ENCODE results near the gene RAD23A. TPM values are rescaled to one million over a fixed set of nuclear protein-coding genes. Genes with fewer than 3 reads are reported as not detected.
"Not testable (repeated sequence)": the region's sequence is repeated elsewhere in the genome, so short reads cannot be mapped to it uniquely, and the experiment has no call there.

RAD23A gene
- total RNA-seq, 1 donor from 2014 or later: 71.6 TPM

GRCh38 chr19:12913011-12913561 is 32.6 kb upstream of the RAD23A start:
- peaks cover 2% of the 10 kb centered on the region for H3K27me3 Mint-ChIP-seq (ENCODE audit: low read depth)
- DNase-seq (ENCODE audit: low spot score): no peak
- TF ChIP-seq, protein P1, sequence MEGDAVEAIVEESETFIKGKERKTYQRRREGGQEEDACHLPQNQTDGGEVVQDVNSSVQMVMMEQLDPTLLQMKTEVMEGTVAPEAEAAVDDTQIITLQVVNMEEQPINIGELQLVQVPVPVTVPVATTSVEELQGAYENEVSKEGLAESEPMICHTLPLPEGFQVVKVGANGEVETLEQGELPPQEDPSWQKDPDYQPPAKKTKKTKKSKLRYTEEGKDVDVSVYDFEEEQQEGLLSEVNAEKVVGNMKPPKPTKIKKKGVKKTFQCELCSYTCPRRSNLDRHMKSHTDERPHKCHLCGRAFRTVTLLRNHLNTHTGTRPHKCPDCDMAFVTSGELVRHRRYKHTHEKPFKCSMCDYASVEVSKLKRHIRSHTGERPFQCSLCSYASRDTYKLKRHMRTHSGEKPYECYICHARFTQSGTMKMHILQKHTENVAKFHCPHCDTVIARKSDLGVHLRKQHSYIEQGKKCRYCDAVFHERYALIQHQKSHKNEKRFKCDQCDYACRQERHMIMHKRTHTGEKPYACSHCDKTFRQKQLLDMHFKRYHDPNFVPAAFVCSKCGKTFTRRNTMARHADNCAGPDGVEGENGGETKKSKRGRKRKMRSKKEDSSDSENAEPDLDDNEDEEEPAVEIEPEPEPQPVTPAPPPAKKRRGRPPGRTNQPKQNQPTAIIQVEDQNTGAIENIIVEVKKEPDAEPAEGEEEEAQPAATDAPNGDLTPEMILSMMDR (IDR thresholded peaks at IDR 0.05): no peak
- H3K27ac Mint-ChIP-seq (ENCODE audit: unreplicated experiment): no peak overlapping the region
- no peak overlapping the region for H3K4me3 Mint-ChIP-seq (ENCODE audit: unreplicated experiment)
- no peaks in the 10 kb centered on the region for H3K9me3 Mint-ChIP-seq (ENCODE audit: low read depth)
- H3K36me3 Mint-ChIP-seq (ENCODE audit: low read depth): no peaks in the 10 kb centered on the region
- H3K4me1 Mint-ChIP-seq (ENCODE audit: low read depth): peaks cover 6% of the 10 kb centered on the region

DNA sequence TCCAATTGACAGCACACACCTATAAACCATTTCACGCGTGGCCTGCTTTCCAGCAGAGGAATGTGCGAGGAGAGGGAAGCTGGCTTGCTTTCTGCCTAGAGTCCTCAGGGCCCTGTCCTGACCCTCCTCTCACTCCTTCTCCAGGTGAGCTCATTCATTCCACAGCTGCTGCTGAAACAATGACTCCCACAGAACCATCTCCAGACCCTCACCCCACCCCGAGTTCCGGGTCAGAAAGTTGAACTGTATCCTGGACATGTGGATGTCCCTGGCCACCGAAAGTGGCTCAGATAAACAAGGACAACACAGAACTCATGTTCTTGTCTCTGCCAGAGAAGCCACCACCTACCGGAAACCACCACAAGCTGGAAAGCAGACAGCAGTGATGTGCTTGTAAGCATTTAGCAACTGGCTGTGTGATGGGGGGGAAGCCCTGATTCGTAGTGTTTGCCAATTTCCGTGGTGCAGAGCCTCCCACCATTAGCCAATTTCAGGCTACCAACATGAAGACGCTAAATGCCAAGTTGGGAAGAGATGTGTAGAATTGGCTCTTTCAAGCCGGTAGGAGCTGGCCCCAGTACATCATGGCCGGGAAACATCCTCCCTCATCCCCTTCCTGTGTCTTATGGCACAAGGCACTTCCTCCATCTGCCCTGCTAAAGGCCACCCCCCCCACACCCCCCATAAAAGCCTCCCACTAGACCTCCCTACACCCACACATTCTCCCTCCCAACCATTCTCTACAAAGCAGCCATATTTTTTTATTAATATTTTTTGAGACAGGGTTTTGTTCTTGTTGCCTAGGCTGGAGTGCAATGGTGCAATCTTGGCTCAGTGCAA is 31.6 kb upstream of the RAD23A start:
- Mint-ChIP-seq H3K27ac (ENCODE audit: unreplicated experiment) (no peak overlapping the region), H3K4me1 (ENCODE audit: low read depth) (peaks cover 10% of the 10 kb centered on the region), H3K36me3 (ENCODE audit: low read depth) (no peaks in the 10 kb centered on the region), H3K9me3 (ENCODE audit: low read depth) (no peaks in the 10 kb centered on the region), H3K4me3 (ENCODE audit: unreplicated experiment) (no peak overlapping the region), H3K27me3 (ENCODE audit: low read depth) (no peaks in the 10 kb centered on the region)
- no peak for DNase-seq (ENCODE audit: low spot score)
- TF ChIP-seq, protein P1 (IDR thresholded peaks at IDR 0.05): no peak

- not testable (repeated sequence) for DNase-seq (ENCODE audit: low spot score); H3K36me3 Mint-ChIP-seq (ENCODE audit: low read depth); H3K9me3 Mint-ChIP-seq (ENCODE audit: low read depth); H3K27me3 Mint-ChIP-seq (ENCODE audit: low read depth); H3K4me3 Mint-ChIP-seq (ENCODE audit: unreplicated experiment); H3K27ac Mint-ChIP-seq (ENCODE audit: unreplicated experiment)
- peaks cover 14% of the 10 kb centered on the region for H3K4me1 Mint-ChIP-seq (ENCODE audit: low read depth)
These were observed 29.8 kb upstream of the RAD23A start for GRCh38 chr19:12915860-12916259.

- Mint-ChIP-seq H3K4me3 (ENCODE audit: unreplicated experiment) (peak overlapping the region; percentile 67), H3K27me3 (ENCODE audit: low read depth) (no peaks in the 10 kb centered on the region), H3K36me3 (ENCODE audit: low read depth) (peaks cover 9% of the 10 kb centered on the region), H3K9me3 (ENCODE audit: low read depth) (no peaks in the 10 kb centered on the region), H3K27ac (ENCODE audit: unreplicated experiment) (no peak overlapping the region), H3K4me1 (ENCODE audit: low read depth) (peaks cover 8% of the 10 kb centered on the region)
- TF ChIP-seq, protein P1 (IDR thresholded peaks at IDR 0.05): no peak
- no peak for DNase-seq (ENCODE audit: low spot score)
These were observed 27.4 kb upstream of the RAD23A start for GRCh38 chr19:12918253-12918652.

DNA sequence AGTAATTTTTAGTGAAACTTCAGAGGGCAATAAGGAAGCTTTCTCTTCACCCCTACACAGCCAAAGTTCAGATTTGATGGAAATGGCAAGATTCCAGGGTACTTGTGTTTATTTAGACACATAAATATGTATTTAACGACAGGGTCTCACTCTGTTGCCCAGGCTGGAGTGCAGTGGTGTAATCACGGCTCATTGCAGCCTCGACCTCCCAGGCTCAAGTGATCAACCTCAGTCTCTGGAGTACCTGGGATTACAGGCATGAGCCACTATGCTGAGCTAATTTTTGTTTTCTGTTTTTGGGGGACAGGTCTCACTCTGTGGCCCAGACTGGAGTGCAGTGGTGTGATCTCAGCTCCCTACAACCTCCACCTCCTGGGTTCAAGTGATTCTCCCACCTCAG is 24.6 kb upstream of the RAD23A start:
- peaks cover 8% of the 10 kb centered on the region for H3K4me1 Mint-ChIP-seq (ENCODE audit: low read depth)
- H3K9me3 Mint-ChIP-seq (ENCODE audit: low read depth): no peaks in the 10 kb centered on the region
- TF ChIP-seq, protein P1 (IDR thresholded peaks at IDR 0.05): no peak
- no peak overlapping the region for H3K4me3 Mint-ChIP-seq (ENCODE audit: unreplicated experiment)
- H3K27me3 Mint-ChIP-seq (ENCODE audit: low read depth): no peaks in the 10 kb centered on the region
- DNase-seq (ENCODE audit: low spot score): no peak
- H3K36me3 Mint-ChIP-seq (ENCODE audit: low read depth): peaks cover 21% of the 10 kb centered on the region
- no peak overlapping the region for H3K27ac Mint-ChIP-seq (ENCODE audit: unreplicated experiment)
